K562 (cell line): Measurements from ENCODE around the gene BCAS3. TPM values are rescaled to one million over a fixed set of nuclear protein-coding genes. Genes with fewer than 3 reads are reported as not detected.

Experiments
- ATAC-seq: fragments of 200-7000 bp; cut with Tn5 transposase; 3 replicates; pipeline ENCODE4 v1.9.1; 2020; ENCODE audit warnings: moderate library complexity
- BruUV-seq: library from RNA; stranded (reverse); fragments of 400-500 nt; replicated peaks from 2 replicates; lab custom pipeline; 2021; lab: Mats Ljungman, UMichigan
- CTCF ChIA-PET: fragments of 300-600 bp; formaldehyde crosslinking; extraction: SDS; loops from one replicate; lab custom pipeline; 2021; ENCODE audit warnings: low intra/inter-chr PET ratio; lab: Yijun Ruan, JAX
- POLR2A ChIA-PET: fragments of 300-600, 350-650 bp; sonication (Branson Sonifier 250); formaldehyde crosslinking; extraction: SDS; loops from one replicate; lab custom pipeline; 2021; ENCODE audit warnings: antibody characterized with exemption, inconsistent platforms; lab: Yijun Ruan, JAX
- DNase-seq, 4 experiments: peaks; one replicate each; pipeline versions ENCODE4 v3.0.0 to v3.0.0-alpha.2; 2011 to 2018; ENCODE audit warnings: low spot score in 3 of 4, mixed read lengths in 3 of 4; ENCODE audit errors: extremely low read depth in 1 of 4
- FAIRE-seq: peaks from 2 replicates; lab custom pipeline; 2011; peaks lifted over from hg19 to GRCh38; lab: Jason Lieb, UNC
- H2AFZ ChIP-seq: 2 replicates; pipeline ENCODE4 v1.6.0; 2011; ENCODE audit warnings: low read depth, low read length, control low read depth, inconsistent platforms
- H3K27ac ChIP-seq: fragments of 200-600 bp; 3 replicates; pipeline ENCODE4 v1.8.0; 2011; ENCODE audit warnings: low read depth, mild to moderate bottlenecking, control low read depth, inconsistent platforms, low read length, moderate library complexity, mixed read lengths; ENCODE audit errors: extremely low read depth
- H3K27me3 ChIP-seq, 2 experiments: fragments of 300-600 bp in 1 of 2; 2 replicates in 1 of 2; 3 replicates in 1 of 2; pipeline versions ENCODE4 v1.6.0 to v1.8.0; 2011; ENCODE audit warnings: inconsistent platforms in 2 of 2, low read length in 2 of 2, mild to moderate bottlenecking in 1 of 2, mixed read lengths in 1 of 2, moderate library complexity in 1 of 2; ENCODE audit not compliant: control insufficient read depth in 2 of 2, insufficient read depth in 2 of 2
- H3K36me3 ChIP-seq: fragments of 300-600 bp; 3 replicates; pipeline ENCODE4 v1.8.0; 2011; ENCODE audit warnings: mild to moderate bottlenecking, low read length, inconsistent platforms; ENCODE audit not compliant: control insufficient read depth, insufficient read depth
- H3K4me1 ChIP-seq, 2 experiments: fragments of 200-600 bp in 1 of 2; replicated peaks in 1 of 2; 2 replicates in 1 of 2; 3 replicates in 1 of 2; pipeline versions ENCODE4 v1.5.1 to v1.8.0; 2011; ENCODE audit warnings: inconsistent platforms in 2 of 2, low read length in 2 of 2, mild to moderate bottlenecking in 1 of 2, mixed read lengths in 1 of 2, moderate library complexity in 1 of 2; ENCODE audit not compliant: control insufficient read depth in 2 of 2, insufficient read depth in 2 of 2
- H3K4me2 ChIP-seq: 2 replicates; pipeline ENCODE4 v1.6.1; 2011; ENCODE audit warnings: low read length, control low read depth, inconsistent platforms, mixed read lengths; ENCODE audit not compliant: insufficient read depth
- H3K4me3 ChIP-seq: fragments of 200-600 bp; sonication (generic), shearing (Covaris generic); 2 replicates; pipeline ENCODE4 v1.5.1; 2016; ENCODE audit warnings: control low read depth, inconsistent platforms
- H3K79me2 ChIP-seq: fragments of 200-600 bp; 3 replicates; pipeline ENCODE4 v1.8.0; 2011; ENCODE audit warnings: low read length, inconsistent platforms; ENCODE audit not compliant: control insufficient read depth, insufficient read depth
- H3K9ac ChIP-seq, 2 experiments: 2 replicates each; pipeline versions ENCODE4 v1.6.0 to v1.6.1; 2011; ENCODE audit warnings: low read depth in 2 of 2, low read length in 2 of 2, control low read depth in 1 of 2, inconsistent platforms in 1 of 2, mild to moderate bottlenecking in 1 of 2, mixed read lengths in 1 of 2; ENCODE audit not compliant: insufficient read depth in 1 of 2
- H3K9me1 ChIP-seq: one replicate; pipeline ENCODE4 v1.6.0; 2011; ENCODE audit warnings: inconsistent platforms, mild to moderate bottlenecking, low read length, moderate library complexity; ENCODE audit not compliant: control insufficient read depth, insufficient read depth
- H3K9me3 ChIP-seq: replicated peaks from 2 replicates; pipeline ENCODE4 v1.5.1; 2011; ENCODE audit warnings: low read depth, low read length, inconsistent platforms; ENCODE audit not compliant: control insufficient read depth, insufficient read depth
- H4K20me1 ChIP-seq: replicated peaks from 2 replicates; pipeline ENCODE4 v1.6.1; 2011; ENCODE audit warnings: low read length, inconsistent platforms, mixed read lengths; ENCODE audit not compliant: control insufficient read depth, insufficient read depth
- KLF6 ChIP-seq: fragments of 250-450 bp; sonication (Bioruptor Pico); IDR thresholded peaks from 2 replicates; pipeline ENCODE4 v1.4.0; 2020; ENCODE audit warnings: mild to moderate bottlenecking, moderate library complexity, borderline replicate concordance
- SMAD4 ChIP-seq: fragments of 250-450 bp; sonication (Bioruptor Pico); conservative IDR thresholded peaks from 2 replicates; pipeline ENCODE4 v1.8.0; 2021; ENCODE audit warnings: inconsistent platforms, mild to moderate bottlenecking, moderate library complexity
- WGBS: fragments of 100-300 bp; shearing (Covaris generic); methylation state at CpG from one replicate; pipeline ENCODE4 v1.1.6; 2016; ENCODE audit warnings: low coverage, mixed read lengths; ENCODE audit not compliant: insufficient coverage; ENCODE audit errors: missing lambda C conversion rate; 5-methylcytosine and 5-hydroxymethylcytosine counted together
- in situ Hi-C: fragments of 300-500 bp; cut with MboI; formaldehyde crosslinking; loops from 4 replicates; pipeline ENCODE4 v1.15.0; 2018; ENCODE audit warnings: inconsistent platforms, mixed read lengths
- intact Hi-C: fragments of 100-400 bp; cut with micrococcal nuclease; formaldehyde crosslinking; loops from 2 replicates; pipeline ENCODE4 v1.14.2; 2022
- polyA plus RNA-seq, 8 experiments: library from polyadenylated mRNA; depleted of rRNA in 4 of 8; stranded (reverse) in 5 of 8; unstranded in 3 of 8; fragments of >200 nt; fragmentation: Nextera tagmentation in 2 of 8; fragmentation: Illumina TruSeq in 1 of 8; extraction: Ambion mirVana in 2 of 8; extraction: Trizol in 1 of 8; gene quantifications; 2 replicates each; pipeline versions ENCODE4 v1.2.1 to v1.2.3, GENCODE V29; 2011 to 2014; ENCODE audit warnings: inconsistent platforms in 1 of 8, missing spikeins in 1 of 8
- total RNA-seq, 7 experiments: library from RNA; depleted of rRNA in 6 of 7; stranded (reverse); fragments of >200 nt in 6 of 7; fragmentation: Illumina TruSeq in 2 of 7; extraction: Trizol in 2 of 7; gene quantifications; 2 replicates each; pipeline versions ENCODE4 v1.2.1 to v1.2.3, GENCODE V29; 2011 to 2021; ENCODE audit warnings: low replicate concordance in 1 of 7
- TF ChIP-seq, protein P1 (sequence below), 2 experiments: fragments of 450-650 bp in 1 of 2; IDR thresholded peaks; 2 replicates each; pipeline ENCODE4 v1.6.1; 2011 to 2017; ENCODE audit warnings: low read depth in 2 of 2, antibody characterized with exemption in 1 of 2, borderline replicate concordance in 1 of 2, low read length in 1 of 2, mild to moderate bottlenecking in 1 of 2, mixed read lengths in 1 of 2; ENCODE audit not compliant: control insufficient read depth in 1 of 2
- TF ChIP-seq, protein P2 (sequence below), 3 experiments: fragments of 200-800 bp in 1 of 3; fragments of 250-450 bp in 1 of 3; fragments of 450-650 bp in 1 of 3; sonication (Bioruptor Pico) in 1 of 3; sonication (Bioruptor generic) in 1 of 3; formaldehyde crosslinking in 1 of 3; IDR thresholded peaks; 2 replicates each; pipeline versions ENCODE4 v1.6.1 to v1.8.0; 2016 to 2022; ENCODE audit warnings: mild to moderate bottlenecking in 2 of 3, missing genetic modification characterization in 2 of 3, missing compliant biosample characterization in 1 of 3, moderate library complexity in 1 of 3

BCAS3 gene
- total and polyA plus RNA-seq, 9 of the 15 experiments (the other 6 are each of a cell fraction or from before 2014, with no cell fraction given), result 1.9 to 5.5 (median 3.5) TPM

DNA sequence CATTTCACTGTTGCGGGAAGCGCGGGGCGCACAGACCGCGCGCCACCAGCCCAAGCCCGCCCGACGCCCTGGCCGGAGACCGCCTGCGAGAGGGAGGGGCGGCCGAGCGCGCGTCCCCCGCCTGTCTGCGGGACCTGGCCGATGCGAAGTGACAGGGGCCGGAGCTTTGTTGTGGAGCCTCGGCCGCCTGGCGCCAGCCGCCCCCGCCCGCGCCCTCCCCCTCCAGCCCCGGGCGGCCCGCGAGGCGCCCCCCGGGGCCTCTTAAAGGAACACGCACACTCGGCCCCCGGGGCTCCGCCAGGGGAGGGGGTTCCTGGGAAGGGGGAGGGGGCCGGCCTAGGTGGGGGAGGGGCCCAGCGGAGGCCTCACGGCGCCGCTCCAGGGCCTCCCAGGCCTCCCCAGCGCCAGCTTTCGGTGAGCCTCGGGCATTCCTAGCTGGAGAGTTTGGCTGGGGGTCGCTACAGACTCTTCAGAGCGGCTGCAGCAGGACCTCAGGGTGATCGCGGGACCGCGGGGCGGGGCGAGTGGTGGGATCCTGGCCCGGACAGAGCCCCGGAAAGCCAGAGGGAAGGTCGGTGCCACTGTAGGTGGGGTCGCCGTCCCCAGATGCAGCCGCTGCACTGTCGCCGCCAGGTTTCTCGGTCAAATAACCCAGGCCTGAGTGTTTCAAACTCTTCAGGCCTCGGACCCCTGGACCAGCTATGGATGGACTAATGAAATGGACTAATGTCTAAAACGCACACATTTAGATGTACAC is 719.6 kb downstream of the BCAS3 start:
- ATAC-seq, result no peak
- Histone ChIP-seq H3K9ac (no peak overlapping the region), H4K20me1 (no peaks in the 10 kb centered on the region; the same call in 1 of the 2 replicates), H3K9me3 (no peaks in the 10 kb centered on the region), H3K4me2 (no peak overlapping the region), H3K4me3 (no peak overlapping the region), H3K27ac (no peak overlapping the region), H3K36me3 (no peaks in the 10 kb centered on the region)
- no peak for FAIRE-seq
- intact Hi-C loops, result no loop called here
- 61% methylated on average over 8 of the region's 67 CpGs for WGBS
- ChIA-PET CTCF (no interaction called here), POLR2A (interaction anchor here (0.7 kb wide), 1 partner anchor 439 kb away, joined by 4 read pairs; no protein-coding TSS in a partner anchor)
- TF ChIP-seq, protein P1, sequence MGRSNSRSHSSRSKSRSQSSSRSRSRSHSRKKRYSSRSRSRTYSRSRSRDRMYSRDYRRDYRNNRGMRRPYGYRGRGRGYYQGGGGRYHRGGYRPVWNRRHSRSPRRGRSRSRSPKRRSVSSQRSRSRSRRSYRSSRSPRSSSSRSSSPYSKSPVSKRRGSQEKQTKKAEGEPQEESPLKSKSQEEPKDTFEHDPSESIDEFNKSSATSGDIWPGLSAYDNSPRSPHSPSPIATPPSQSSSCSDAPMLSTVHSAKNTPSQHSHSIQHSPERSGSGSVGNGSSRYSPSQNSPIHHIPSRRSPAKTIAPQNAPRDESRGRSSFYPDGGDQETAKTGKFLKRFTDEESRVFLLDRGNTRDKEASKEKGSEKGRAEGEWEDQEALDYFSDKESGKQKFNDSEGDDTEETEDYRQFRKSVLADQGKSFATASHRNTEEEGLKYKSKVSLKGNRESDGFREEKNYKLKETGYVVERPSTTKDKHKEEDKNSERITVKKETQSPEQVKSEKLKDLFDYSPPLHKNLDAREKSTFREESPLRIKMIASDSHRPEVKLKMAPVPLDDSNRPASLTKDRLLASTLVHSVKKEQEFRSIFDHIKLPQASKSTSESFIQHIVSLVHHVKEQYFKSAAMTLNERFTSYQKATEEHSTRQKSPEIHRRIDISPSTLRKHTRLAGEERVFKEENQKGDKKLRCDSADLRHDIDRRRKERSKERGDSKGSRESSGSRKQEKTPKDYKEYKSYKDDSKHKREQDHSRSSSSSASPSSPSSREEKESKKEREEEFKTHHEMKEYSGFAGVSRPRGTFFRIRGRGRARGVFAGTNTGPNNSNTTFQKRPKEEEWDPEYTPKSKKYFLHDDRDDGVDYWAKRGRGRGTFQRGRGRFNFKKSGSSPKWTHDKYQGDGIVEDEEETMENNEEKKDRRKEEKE (IDR thresholded peaks at IDR 0.05; ENCODE audit: borderline replicate concordance in 1 of 2, control insufficient read depth in 1 of 2, low read depth in 2 of 2, low read length in 1 of 2), result 0 out of 4 replicates have a peak, but pooled peaks of 1 of the 2 experiments have one; percentile 42
- no peak for TF ChIP-seq SMAD4
- TF ChIP-seq KLF6 (CRISPR knock-in tag), result no peak
- TF ChIP-seq, protein P2, sequence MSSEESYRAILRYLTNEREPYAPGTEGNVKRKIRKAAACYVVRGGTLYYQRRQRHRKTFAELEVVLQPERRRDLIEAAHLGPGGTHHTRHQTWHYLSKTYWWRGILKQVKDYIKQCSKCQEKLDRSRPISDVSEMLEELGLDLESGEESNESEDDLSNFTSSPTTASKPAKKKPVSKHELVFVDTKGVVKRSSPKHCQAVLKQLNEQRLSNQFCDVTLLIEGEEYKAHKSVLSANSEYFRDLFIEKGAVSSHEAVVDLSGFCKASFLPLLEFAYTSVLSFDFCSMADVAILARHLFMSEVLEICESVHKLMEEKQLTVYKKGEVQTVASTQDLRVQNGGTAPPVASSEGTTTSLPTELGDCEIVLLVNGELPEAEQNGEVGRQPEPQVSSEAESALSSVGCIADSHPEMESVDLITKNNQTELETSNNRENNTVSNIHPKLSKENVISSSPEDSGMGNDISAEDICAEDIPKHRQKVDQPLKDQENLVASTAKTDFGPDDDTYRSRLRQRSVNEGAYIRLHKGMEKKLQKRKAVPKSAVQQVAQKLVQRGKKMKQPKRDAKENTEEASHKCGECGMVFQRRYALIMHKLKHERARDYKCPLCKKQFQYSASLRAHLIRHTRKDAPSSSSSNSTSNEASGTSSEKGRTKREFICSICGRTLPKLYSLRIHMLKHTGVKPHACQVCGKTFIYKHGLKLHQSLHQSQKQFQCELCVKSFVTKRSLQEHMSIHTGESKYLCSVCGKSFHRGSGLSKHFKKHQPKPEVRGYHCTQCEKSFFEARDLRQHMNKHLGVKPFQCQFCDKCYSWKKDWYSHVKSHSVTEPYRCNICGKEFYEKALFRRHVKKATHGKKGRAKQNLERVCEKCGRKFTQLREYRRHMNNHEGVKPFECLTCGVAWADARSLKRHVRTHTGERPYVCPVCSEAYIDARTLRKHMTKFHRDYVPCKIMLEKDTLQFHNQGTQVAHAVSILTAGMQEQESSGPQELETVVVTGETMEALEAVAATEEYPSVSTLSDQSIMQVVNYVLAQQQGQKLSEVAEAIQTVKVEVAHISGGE (CRISPR knock-in tag; IDR thresholded peaks at IDR 0.05), result peak in 1 of 3 experiments; percentile 79; a peak in 2 of 6 replicates
- TF ChIP-seq, all 486 proteins: peak for 2
- in situ Hi-C loops, result no loop called here
- Histone ChIP-seq H2AFZ (no peak overlapping the region), H3K9me1 (no peaks in the 10 kb centered on the region), H3K27me3 (peaks cover 7 to 14% of the 10 kb centered on the region in 2 experiments; a peak in 3 of 5 replicates), H3K79me2 (no peaks in the 10 kb centered on the region), H3K4me1 (no peaks in the 10 kb centered on the region)
- DNase-seq, result no peak
- BruUV-seq, result no TSS peak
